IPS-18c (cell line): ENCODE data around the gene CYSLTR2.
"Not testable (repeated sequence)": the region's sequence is repeated elsewhere in the genome, so short reads cannot be mapped to it uniquely, and the experiment has no call there.

Source experiments
- H3K4me3 ChIP-seq: 2 replicates; pipeline ENCODE4 v1.7.0; 2013; ENCODE audit warnings: low read depth, mild to moderate bottlenecking, low read length, moderate library complexity; ENCODE audit not compliant: insufficient read depth
- H3K9me3 ChIP-seq: one replicate; pipeline ENCODE4 v1.6.1; 2013; ENCODE audit warnings: mild to moderate bottlenecking, low read length, moderate library complexity; ENCODE audit not compliant: control insufficient read depth, insufficient read depth

CYSLTR2 gene

DNA sequence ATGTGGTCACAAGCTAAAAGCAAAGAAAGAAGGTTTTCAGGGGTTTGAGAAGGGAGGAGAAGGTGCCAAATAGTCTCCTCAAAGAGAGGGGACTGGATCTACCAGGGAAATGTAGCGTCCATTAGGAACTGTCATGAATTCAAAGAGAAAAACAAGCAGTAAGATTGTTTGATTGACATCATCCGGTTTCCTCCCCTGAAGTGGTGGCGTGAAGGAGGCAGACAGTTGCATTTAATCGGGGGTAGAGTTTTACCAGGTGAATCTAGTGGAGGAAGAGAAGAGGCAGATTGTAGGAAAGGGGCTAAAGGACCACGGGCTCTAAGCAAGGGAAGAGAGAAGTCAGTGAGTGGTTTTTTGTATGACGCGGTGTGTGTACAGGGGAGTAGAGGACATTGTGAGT is 13.0 kb upstream of the CYSLTR2 start:
- Histone ChIP-seq H3K9me3 (peaks cover 4% of the 10 kb centered on the region), H3K4me3 (no peak overlapping the region)

DNA sequence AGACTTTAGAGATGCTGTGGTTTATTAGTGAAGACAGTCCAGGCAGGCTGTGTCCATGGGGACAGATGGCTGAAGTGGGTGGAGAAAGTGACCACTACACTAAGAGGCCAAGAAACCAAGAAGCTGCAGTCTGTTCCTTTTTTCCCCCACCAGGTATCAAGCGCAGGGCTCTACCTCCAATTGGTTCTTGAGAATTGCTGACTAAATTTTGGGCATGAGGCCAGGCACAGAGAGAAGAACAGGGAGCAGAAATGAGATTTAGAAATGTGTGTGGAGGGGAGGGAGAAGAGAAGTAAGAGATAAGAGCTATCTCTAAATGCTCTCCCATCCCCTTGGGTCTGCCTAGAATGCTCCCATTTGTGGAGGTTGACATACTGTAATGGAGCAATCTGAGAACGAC is 12.3 kb upstream of the CYSLTR2 start:
- H3K4me3 ChIP-seq, result no peak overlapping the region
- H3K9me3 ChIP-seq, result peaks cover 4% of the 10 kb centered on the region

DNA sequence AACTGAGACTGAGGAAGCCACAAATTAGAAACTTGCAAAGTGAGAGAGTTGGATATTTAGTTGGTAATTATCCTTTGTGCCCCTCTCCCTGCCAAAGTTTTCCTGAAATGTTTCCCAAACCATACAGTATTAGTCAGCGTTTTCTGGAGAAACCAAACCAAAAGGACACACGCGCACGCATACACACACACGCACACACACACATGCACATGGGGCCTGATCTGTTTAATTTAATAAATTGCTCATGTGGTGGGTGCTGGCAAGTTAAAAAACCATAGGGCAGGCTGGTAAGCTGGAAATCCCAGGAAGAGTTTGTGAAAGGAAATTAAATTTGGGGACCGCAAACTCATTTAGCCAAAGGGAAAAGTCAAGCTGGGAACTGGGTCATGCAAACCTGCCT is 11.7 kb upstream of the CYSLTR2 start:
- Histone ChIP-seq H3K9me3 (no peaks in the 10 kb centered on the region), H3K4me3 (no peak overlapping the region)

DNA sequence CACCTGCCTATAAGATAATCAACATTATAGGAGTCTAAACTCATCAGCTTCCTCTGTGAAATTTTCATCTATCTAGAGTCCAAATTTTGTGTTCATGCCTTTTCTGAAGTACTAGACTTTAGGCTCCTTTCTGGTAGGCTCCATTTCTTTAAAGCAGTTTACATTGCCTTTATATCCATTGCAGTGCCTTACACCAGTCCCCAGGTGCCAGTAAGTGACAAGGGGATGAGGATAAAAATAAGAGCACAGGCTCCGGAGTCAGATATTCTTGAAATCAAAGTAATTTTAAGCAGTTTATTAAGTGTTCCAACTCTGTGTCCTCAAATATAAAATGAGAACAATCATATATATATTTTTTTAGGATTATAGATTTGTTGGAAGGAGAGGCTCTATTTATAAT is 10.6 kb upstream of the CYSLTR2 start:
- H3K4me3 ChIP-seq, result no peak overlapping the region
- no peaks in the 10 kb centered on the region for H3K9me3 ChIP-seq

DNA sequence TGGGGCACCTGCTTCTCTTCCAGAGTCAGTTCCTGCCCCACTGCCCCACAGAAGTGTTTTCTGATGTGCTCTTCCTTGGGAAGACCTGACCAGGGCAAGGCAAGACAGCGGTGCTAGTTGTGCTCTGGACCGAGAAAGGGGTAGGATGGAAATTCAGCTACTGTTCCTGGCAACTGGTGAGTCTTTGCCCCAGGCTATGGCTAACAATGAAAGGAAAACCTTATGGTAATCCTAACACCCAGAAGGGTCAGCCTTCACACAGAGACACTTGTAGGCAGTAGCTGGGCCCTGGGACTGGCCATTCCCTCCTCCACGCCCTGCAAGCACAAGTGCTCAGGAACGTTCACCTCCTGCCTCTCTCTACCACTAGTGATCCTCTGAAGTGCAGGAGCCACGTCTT is 9.6 kb upstream of the CYSLTR2 start:
- no peaks in the 10 kb centered on the region for H3K9me3 ChIP-seq
- no peak overlapping the region for H3K4me3 ChIP-seq

DNA sequence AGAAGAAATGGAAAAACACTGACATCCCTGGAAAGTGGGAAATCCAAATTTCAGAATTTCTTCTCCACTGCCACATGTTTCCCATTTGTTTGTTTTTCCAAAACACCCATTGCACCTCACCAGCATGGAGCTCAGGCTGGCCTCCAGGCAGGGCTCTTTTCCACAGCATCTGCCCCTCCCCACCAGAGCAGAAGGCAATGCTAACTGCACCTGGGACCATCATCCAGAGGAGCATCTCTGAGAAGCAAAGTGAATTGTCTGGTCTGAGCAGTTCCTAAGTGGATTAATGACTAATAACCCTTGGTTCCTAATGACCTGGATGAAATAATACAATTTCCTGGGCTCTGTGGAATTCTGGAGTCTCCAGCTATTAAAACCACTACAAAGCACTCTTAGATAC is 8.8 kb upstream of the CYSLTR2 start:
- Histone ChIP-seq H3K4me3 (no peak overlapping the region), H3K9me3 (no peaks in the 10 kb centered on the region)

DNA sequence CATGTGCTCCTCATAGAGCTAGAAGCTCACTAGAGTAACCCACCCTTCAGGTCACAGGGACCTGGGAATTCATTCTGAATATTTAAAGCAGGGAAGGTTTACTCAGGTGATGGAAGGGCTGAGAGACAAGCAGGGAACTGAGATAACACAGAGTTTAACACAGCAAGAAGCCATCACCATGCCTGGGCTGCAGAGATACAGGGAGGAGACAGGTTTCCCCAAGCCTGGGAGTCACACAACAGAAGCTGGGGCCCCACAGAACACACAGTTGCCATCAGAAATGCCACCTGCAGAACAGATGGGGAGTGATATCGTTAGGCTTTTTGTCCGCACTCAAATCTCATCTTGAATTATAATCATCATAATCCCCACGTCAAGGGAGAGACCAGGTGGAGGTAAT is 7.9 kb upstream of the CYSLTR2 start:
- H3K9me3 ChIP-seq, result no peaks in the 10 kb centered on the region
- H3K4me3 ChIP-seq, result no peak overlapping the region

DNA sequence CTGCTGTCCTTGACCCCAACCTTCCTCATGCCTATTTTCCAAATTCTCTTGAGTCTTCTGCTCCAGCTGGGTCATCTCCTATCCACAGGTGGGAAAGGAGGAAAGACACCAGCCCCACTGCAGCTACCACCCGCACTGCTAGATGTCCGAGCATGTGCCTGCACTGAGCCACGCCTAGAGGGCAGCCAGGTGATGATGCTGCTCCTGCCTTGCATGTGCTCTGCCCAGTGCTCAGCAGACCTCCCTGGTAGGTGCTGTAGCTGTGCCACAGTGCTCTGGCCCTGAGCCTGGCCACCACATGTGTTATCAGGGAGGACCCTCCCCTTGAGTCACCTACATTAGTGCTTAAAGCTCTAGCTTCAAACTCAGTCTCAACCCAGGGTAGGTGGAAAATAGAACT is 6.9 kb upstream of the CYSLTR2 start:
- H3K4me3 ChIP-seq, result no peak overlapping the region
- no peaks in the 10 kb centered on the region for H3K9me3 ChIP-seq

DNA sequence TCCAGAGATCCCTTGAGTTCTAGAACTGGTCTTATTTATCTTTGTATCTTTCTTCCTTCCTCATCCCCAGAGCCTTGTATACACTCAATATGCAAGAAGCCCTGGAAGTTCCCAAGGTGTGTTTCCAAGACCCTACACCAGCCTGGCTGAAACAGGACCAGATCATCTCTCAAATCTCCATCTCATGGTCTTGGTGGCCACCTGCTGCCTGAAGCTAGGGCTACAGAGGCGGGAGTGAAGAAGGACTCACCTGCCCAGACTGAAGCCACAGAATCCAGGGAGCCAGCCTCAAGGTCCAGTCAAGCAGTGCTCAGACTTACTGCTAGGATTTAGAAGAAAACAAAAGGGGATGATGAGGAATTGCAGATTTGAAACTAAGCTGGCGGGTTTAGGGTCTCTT is 6.1 kb upstream of the CYSLTR2 start:
- Histone ChIP-seq H3K4me3 (no peak overlapping the region), H3K9me3 (no peaks in the 10 kb centered on the region)

DNA sequence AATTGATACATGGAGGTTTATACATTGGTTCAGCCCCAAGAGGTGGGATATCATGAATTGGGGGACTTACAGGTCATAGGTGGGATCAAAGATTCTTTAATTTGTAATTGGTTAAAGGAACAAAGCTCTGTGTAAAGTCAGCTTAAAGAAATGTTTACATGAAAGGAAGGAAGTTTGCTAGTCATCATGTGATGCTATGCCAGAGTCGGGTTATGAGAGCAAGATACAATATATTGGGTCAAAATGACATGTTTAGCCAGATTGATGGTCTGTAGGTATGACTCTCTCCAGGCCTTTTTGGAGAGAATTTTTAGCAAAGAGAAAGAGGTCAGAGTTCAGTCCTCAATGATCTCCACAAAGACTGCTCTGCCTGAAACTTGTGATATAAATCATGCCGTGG is 5.3 kb upstream of the CYSLTR2 start:
- no peaks in the 10 kb centered on the region for H3K9me3 ChIP-seq
- H3K4me3 ChIP-seq, result no peak overlapping the region

DNA sequence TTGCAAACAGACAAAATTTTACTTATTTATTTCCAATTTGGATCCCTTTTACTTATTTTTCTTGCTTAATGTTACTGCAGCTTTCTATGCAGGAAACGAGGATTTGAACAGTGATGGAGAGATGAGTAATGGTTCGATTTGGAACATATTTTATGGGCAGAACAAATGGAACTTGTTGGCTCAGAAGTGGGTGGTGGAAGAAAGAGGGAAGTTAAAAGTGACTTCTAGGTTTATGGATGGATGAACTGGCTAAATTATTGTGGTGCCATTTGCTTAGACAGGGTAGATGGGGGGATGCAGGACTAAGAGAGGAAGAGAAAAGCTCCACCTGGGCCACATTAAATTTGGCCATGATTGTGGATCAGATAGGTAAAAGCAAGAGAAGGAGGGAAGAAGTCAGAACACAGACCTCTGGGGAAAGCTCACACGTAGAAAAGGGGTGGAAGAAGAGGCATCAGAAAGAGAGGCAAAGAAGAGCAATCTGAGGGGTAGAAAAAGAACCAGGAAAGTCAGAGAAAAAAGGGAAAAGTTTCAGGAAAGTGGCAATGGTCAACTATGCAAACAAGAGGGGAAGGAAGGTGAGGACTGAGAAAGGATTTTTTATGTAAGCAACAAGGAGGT is 768 bp upstream of the CYSLTR2 start:
- no peaks in the 10 kb centered on the region for H3K9me3 ChIP-seq
- H3K4me3 ChIP-seq, result no peak overlapping the region

DNA sequence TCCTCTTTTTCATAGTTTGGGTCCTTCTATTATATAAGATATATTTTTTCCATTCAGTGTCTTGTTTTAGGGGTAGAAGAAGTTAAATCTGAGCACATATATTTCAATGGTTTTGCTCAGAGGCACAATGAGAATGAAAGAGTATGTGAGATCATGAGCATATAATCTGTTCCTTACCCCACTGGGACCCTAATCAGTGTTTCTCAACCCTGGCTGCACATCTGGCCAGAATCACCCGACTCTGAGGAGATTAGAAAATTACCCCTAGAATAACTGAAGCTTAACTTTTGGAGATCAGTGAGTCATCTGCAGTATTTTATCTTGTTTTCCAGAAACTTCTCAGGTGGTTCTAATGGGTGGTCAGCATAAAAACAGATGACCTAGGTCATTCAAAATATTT is 782 bp downstream of the CYSLTR2 start:
- Histone ChIP-seq H3K4me3 (no peak overlapping the region), H3K9me3 (no peaks in the 10 kb centered on the region)

DNA sequence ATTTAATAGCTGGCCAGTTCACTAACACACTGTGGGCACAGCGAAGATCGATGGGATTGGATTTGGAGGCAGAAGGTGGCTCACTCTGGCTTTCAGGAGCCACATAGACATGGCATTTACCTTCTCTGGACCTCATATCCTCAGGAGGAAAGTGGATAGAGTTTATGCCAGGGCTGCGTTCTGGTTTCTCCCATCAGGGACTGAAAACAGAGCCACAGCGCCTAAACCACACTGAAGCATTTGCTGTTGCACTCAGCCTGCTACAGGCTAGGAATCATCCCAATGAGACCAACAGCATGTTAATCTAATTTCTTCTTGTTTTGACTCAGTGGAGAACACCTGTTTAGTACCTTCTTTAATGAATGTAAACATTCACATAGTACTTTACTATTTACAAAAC is 1.6 kb downstream of the CYSLTR2 start:
- H3K4me3 ChIP-seq, result no peak overlapping the region
- H3K9me3 ChIP-seq, result no peaks in the 10 kb centered on the region

DNA sequence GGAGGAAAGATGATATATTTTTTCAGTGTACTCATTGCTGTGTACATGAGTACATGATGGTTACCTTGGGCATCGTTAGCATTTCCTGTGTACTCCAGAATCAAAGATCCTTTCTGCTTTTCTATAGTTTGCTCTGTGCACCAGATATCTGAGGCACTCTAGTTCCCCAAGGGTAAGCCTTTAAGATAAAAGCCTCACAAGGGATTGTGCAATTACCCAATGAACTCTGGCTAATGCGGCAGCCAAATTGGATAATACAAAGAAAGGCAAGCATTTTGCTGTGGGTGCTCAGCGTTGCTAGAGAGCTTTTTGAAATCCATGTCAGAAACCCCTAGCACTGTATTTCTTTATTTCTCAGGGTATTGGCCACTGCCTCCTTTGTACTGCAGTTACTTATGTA is 2.9 kb downstream of the CYSLTR2 start:
- Histone ChIP-seq H3K9me3 (no peaks in the 10 kb centered on the region), H3K4me3 (no peak overlapping the region)

DNA sequence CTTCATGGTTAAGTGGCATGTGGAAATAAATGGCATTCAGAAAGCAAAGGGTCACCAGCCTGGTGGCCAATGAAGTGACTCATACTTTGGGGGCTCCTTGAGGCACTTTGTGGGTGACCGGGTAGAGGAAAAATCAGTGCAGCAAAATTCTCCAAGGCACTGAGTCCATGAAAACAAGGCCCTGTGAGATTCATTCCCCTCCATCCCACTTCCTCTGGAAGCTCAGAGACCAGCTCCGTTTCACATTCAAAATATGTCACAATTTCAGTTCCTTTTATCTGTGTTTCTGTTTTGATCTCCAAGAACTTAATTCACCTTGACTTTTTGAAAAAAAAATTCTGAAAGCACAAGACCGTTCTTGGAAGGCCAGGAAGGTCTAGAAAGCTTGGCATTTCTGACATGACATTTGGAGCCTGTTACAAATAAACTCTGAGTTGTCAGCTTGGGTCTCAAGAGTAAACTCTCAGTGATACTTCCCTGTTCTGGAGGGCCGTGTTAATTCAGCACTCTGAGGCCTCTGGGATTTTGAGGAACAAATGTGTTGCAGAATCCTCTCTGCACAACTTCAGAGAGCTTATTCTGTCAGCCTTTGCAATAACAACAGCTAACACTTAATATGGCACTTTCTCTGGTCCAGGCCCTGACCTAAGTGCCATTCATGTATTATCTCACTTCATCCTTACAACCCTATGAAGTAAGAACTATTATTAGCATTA is 6.8 kb downstream of the CYSLTR2 start:
- no peaks in the 10 kb centered on the region for H3K9me3 ChIP-seq
- no peak overlapping the region for H3K4me3 ChIP-seq

DNA sequence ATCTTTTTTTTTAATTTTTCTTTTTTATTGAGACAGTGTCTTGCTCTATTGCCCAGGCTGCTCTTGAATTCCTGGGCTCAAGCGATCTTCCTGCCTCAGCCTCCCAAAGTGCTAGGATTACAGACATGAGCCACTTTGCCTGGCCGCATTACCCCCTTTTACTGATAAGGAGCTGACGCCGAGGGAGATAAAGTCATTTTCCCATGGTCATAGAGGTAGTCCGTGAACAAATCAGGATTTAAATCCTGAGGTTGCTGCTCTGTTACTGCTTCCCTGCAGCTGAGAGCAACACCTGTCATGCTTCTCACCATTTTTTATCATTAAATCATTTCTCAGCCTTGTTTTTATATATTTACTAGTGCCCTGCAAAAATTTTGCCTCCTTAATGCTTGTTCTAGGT is 7.4 kb downstream of the CYSLTR2 start:
- H3K4me3 ChIP-seq, result no peak overlapping the region
- no peaks in the 10 kb centered on the region for H3K9me3 ChIP-seq

DNA sequence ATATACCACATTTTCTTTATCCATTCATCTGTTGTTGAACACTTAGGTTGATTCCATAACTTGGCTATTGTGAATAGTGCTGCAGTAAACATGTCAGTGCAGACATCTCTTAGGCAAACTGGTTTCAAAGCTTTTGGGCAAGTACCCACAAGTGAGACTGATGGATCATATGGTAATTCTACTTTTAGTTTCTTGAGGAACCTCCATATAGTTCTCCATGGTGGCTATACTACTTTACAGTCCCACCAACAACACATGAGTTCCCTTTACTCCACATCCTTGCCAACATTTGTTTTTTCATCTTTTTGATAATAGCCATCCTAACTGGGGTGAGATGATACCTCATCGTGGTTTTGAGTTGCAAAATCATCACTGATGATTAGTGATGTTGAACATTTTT is 8.5 kb downstream of the CYSLTR2 start:
- no peak overlapping the region for H3K4me3 ChIP-seq
- no peaks in the 10 kb centered on the region for H3K9me3 ChIP-seq

DNA sequence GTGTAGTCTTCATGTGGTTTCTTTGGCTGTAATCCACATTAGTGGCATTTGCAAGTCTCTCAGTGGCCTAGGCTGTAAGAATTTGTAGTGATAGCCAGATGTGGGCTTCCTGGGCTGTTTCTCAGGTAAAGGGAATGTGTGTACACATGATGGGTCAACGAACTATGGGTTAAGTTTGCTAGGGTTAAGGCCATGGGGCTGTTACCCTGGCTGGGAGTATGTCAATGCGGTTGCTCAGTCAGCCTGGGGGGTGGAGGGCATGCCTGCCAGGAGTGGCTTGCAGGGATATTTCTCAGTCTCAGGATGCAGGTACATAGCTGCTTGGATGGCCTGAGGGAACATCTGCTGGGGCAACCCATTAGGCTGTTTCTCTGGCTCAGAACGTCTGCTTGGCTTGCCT is 13.4 kb downstream of the CYSLTR2 start:
- Histone ChIP-seq H3K4me3 (no peak overlapping the region), H3K9me3 (no peaks in the 10 kb centered on the region)

DNA sequence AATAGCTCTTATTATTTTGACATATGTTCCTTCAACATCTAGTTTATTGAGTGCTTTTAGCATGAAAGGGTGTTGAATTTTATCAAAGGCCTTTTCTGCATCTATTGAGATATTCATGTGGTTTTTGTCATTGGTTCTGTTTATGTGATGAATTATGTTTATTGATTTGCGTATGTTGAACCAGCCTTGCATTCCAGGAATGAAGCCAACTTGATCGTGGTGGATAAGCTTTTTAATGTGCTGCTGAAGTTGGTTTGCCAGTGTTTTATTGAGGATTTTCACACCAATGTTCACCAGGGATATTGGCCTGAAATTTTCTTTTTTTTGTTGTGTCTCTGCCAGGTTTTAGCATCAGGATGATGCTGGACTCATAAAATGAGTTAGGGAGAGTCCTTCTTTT is 17.7 kb downstream of the CYSLTR2 start:
- H3K9me3 ChIP-seq, H3K4me3 ChIP-seq: not testable (repeated sequence)
